IPS-NIHi7 (cell line): Measurements from ENCODE around the gene LST1.
"Not testable (repeated sequence)": the region's sequence is repeated elsewhere in the genome, so short reads cannot be mapped to it uniquely, and the experiment has no call there.

ENCODE experiments used
- DNase-seq: peaks from one replicate; pipeline ENCODE4 v3.0.0; 2012; ENCODE audit warnings: mixed read lengths; ENCODE audit errors: extremely low spot score

LST1 gene

DNA sequence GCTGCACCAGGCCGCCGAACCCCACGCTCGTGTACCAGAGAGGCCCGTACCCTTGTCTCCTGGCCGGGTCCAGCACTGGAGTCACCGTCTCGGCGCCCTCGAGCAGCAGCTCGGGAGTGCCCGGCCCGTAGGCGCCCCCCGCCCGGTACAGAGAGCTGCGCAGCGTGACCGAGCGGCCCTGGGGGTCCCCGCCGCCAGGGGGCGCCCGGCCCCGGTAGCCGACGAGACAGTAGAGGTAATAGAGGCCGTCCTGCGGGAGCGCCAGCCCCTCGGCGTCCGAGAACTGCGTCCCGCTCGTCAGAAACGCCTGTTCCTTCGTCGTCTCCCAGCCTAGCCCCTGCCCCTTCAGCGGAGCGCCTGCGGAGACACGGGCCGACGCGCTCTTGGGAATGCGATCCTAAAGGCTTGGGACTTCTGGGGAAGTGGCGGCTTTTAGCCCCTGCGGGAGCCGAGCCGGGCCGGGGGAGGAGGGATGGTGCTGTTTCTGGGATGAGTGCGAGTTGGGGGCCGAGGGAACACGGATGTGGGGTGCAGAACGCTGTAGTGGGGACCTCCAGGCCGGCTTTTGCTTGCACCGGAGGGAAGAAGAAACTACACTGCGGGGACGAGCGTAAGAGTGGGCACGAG, 5.2 kb upstream of the LST1 start:
- peak; percentile 91 for DNase-seq

DNA sequence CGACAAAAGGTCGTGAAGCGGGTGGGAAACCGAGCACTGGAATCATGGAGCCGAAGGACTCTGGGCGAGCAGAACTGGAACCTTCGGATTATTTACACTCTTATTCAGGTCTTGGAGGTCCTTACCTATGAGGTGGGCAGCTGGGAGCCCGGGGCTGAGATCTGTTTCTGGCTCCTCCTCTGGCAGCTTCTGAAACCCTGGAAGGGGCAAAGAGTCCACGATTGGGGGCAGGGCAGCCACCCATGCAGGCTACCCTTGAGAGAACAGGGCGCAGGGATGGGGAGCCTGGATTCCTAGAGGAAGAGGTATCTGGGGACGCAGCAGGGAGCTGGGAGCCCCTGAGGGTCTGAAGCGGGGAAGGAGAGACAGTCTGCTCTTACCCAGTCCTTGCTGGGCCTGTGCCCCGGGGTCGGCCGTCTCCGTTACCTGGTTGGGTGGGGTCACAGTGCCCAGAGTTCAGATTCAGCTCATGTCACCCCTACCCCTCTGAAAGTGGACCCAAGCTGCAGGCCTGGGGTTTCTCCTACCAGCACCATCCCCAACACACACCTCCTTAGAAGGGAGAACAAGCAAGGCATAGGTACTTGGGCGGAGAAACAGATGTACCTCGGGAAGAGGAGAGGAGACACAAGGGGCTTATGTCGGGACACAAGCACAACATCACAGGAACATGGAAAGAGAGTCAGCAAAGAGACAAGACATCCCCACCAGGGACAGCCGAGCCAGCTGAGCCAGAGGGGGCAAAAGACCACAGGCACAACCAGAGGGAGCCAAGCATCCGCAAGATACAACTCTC, 4.4 kb upstream of the LST1 start:
- DNase-seq, result no peak

DNA sequence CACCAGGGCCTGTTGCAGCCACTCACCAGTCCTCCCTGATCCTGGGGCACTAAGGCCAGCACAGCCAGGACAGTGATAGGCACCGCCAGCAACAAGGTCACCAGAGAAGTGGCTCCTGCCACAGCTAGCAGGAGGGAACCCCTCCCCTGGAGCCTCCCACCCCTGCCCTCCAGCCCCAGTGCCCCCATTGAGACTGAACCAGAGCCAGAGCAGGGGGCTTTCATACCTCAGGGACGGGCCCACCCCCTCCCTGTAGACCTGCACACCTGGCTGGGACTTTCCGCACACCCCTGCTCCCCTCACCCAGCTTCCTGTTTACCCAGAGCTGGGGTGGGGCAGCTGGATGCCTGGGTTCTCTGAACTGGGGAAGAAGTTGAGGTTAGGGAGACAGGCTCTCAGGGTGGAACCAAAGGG, 3.8 kb upstream of the LST1 start, which contains the start of gene LTB:
Gene LTB, minus strand, starts transcription at position 195 of the 414 bp plus-strand sequence. Its CDS starts 7 bp downstream, at position 188.
- no peak for DNase-seq

DNA sequence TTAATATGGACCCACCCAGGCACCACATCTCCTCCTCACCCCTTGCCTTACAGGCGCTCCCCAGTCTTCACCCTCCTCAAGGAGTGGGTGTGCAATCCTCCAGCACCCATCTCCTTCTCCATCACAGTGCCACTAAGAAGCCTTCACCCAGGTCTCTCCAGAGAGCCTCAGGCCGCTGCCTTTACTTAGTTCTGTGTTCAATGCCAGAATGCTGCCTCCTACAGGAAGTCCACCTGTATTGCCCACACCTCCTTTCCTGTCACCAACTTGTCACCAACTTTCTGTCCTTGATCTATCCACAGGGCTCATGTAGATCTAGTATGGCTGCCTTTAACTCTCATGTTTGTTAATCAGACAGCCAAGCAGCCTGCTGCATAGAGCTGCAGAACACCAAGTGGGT, 586 bp upstream of the LST1 start:
- peak; percentile 70 for DNase-seq

DNA sequence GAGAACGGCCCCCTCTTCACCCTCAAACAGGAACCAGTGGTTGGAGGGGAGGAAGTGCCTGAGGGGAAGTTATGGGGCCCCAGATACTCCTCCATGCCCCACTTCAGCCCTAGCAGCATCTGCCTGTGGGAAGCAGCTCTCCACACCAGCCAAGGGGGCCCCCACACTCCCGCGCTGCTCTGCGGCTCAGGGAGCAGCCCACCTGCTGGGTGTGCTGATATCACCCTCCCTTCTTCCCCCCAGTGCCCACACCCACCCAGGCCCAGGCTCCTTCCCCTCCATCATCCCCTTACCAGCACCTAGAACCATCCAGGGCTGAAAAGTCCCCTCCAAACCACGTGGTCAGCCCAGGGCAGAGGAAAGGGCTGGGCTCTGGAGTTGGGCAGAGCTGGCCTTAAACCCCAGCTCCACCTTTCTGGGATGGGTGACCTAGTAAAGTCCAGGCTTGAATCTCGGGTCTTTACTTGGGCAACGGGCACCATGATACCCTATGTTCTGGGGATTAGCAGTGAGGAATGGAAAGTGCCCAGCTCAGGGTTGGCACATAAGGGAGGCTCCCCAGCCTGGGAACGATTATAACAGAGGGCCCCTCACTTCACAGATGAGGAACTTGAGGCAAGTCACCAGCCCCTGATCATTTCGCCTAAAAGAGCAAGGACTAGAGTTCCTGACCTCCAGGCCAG, 663 bp downstream of the LST1 start:
- no peak for DNase-seq

DNA sequence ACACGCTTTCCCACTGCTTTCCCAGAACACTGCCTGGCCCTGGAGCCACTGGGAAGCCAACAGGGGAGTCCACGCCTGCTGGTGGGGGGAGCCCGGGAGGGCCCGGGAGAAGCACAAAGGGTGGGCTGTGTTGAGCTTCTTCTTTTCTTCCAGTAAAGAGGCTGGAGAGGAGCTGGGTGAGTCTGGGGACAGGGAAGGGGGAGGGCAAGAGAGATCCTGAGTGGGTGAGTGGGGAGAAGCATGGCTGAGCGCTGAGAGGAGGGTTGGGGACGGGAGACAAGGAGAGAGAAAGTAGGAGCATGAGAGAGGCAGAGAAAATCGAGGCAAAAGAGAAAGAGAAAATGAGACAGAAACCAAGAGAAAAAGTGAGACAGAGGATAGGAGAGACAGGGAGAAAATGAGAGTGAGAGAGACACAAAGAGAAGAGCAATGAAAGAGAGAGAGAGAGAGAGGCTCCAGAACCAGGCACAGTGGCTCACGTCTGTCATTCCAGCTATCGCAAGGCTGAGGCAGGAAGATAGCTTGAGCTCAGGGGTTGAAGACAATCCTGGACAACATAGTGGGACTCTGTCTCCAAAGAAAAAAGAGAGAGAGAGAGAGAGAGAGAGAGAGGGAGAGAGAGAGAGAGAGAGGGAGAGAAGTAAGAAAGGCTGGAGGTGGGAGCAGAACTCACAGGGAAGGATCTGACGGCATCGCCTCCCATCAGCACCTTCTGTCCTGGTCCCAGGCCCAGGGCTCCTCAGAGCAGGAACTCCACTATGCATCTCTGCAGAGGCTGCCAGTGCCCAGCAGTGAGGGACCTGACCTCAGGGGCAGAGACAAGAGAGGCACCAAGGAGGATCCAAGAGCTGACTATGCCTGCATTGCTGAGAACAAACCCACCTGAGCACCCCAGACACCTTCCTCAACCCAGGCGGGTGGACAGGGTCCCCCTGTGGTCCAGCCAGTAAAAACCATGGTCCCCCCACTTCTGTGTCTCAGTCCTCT, 2.0 kb downstream of the LST1 start:
- DNase-seq, result no peak

DNA sequence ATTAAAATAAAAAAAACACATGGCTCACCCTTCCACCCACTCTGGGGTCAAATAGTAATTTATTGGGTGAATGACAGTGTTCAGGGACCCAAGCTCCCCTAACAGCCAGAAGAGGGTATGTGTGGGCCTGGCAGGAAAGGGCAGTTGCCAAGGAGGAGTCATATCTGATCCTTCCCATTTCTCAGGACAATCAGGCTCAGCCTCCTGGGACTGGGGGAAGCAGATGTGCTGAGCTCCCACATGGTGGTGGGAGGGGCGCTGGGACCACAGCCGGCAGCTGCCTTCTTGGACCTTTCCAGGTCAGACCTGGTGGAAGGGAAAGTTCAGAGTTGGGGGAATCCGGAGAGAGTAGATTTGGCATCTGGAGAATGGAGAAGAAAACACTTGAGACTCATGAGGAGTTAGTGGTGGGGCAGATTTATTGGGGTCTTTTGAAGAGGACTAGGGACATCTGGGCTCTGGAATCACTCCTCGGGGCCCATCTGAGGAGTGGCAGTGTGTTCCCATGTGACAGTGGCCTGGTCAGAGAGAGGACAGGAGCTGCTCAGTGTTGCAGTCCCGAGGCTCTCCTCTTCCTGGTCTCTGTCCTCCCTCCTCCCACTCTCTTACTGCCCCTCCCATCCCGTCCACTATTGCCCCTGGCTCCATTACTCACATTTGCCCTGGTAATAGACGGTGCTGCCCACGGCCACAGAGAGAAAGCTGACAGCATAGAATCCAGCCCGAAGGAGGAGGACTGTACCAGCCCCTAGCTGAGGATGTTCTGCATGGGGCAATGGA, 3.0 kb downstream of the LST1 start:
- DNase-seq, result no peak

DNA sequence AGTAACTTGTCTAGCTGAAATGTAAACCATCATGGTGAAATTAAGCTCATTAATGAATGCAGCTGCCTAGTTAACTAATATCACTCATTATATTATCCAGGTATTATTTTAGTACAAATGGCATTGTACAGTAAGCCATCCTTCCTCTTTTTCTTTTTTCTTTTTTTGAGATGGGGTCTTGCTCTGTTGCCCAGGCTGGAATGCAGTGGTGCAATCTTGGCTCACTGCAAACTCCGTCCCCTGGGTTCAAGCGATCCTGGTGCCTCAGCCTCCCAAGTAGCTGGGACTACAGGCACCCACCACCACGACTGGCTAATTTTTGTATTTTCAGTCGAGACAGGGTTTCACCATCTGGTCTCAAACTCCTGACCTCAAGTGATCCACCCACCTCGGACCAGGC, 4.6 kb downstream of the LST1 start:
- DNase-seq, result not testable (repeated sequence)

DNA sequence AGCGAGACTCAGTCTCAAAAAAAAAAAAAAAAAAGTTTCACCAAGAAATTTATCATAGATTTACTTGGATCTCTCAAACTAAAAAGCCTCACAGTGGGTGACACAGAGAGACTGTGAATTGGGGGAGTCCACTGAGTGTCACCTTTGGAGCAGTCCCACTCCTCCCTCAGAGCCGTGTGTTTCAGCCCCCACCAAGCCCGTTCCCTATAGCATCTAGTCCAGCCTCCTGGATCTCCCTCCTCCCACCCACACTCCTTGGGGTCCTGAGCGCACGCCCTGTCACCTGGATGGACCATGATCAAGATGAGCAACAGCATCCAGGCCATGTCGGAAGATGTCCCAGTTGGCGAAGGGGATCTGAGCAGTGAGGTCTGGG, 6.3 kb downstream of the LST1 start:
- no peak for DNase-seq

DNA sequence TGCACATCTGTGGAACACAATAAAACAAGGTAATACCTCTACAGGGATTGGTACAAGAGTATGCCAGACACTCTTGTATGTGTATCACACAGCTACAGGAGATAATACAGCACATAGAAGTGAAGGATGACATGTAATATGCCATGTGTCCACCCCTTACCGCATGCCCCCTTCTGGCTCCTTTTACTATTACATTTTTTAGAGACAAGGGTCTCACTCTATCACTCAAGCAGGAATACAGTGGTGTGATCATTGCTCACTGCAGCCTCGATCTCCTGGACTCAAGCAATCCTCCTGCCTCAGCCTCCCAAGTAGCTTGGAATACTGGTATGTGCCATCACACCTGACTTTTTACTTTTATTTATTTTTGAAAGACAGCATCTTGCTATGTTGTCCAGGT, 10.9 kb downstream of the LST1 start:
- no peak for DNase-seq

DNA sequence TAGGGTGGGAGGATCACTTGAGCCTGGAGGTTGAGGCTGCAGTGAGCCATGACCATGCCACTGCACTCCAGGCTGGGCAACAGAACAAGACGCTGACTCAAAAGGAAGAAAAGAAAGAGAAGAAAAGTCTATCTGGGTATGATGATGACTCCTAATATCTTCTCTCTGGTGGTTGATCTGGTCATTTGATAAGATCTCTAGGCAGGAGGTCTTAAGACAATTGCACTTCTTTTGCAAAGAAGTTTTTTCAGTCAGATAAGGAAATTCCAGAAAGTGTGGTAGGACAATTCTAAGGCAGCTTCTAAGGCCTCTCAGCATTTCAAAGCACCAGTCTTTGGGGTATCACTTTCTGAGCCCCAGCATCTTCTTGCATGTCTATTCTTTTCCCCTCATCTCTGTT, 21.2 kb downstream of the LST1 start:
- DNase-seq, result no peak

DNA sequence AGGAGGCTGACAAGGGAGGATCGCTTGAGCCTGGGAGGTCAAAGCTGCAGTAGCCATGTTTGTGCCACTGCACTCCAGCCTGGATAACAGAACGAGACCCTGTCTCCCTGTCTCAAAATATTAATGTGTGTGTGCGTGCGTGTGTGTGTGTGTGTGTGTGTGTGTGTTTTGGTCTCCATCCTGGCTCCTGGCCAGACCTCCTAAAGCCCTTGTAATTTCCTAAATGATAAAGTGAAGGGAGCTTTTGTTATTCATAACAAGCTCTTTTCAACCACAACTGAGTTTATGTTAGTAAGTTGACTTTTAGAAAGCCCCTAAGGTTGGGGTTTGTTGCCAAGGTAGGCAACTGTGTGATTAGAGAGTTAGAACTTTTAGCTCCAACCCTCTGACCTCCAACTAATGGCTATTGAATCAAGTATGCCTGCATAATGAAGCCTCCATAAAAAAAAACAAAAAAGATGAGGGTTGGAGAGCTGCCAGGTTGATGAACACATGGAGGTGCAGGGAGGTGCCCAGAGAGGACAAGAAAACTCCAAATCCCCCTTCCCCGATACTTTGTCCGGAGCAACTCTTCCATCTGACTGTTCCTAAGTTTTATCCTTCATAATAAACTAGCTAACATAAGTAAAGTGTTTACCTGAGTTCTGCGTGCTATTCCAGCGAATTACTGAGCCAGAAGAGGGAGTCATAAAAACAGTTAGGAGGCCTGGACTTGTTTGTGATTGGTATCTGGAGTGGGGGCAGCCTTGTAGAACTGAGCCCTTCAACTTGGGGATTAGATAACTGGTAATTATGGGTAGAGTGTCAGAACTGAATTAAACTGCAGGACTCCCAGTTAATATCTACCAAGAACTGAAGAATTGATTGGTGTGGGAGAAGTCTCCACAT, 23.7 kb downstream of the LST1 start:
- DNase-seq, result no peak

DNA sequence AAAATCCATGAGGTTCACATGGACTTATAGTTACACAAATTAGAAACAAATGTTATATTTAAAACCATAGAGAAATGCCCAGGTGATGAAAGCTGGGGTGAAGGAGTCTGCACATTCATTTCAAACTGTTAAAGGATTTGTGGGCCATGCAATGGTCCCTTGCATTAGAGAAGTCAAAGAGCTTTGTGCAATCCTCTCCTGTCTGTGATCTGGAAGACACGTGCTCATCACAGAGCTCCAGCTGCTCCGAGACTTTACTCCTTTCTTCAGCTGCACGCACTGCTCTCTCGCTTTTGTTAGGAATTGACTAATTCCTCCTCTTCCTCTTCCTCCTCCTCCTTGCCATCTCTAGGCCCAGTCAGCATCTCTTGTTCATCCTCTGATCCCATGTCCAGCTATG, 24.9 kb downstream of the LST1 start:
- DNase-seq, result no peak

DNA sequence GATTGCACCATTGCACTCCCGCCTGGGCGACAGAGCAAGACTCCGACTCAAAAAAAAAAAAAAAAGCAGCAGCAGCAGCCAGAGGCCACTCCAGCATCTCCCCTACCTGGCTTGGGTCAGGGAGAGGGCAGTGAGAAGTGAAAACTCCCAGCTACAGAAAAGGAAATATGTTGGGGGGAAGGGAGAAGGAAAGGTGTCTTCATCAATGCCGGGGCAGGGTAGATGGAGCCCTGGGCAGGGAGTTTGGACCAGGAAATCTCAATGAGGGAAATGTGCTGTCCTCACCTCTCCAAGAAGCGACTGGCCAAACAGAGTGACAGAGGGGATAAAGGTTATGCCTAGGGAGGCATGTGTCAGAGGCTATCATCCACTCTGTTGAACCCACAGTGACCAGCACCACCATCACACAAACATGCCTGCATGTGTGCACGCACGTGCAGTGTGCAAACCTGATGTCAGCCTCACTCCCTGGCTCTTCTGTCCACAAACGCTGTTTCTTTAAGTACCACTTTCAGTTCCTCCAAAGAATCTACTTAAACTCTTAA, 28.1 kb downstream of the LST1 start:
- DNase-seq, result no peak

DNA sequence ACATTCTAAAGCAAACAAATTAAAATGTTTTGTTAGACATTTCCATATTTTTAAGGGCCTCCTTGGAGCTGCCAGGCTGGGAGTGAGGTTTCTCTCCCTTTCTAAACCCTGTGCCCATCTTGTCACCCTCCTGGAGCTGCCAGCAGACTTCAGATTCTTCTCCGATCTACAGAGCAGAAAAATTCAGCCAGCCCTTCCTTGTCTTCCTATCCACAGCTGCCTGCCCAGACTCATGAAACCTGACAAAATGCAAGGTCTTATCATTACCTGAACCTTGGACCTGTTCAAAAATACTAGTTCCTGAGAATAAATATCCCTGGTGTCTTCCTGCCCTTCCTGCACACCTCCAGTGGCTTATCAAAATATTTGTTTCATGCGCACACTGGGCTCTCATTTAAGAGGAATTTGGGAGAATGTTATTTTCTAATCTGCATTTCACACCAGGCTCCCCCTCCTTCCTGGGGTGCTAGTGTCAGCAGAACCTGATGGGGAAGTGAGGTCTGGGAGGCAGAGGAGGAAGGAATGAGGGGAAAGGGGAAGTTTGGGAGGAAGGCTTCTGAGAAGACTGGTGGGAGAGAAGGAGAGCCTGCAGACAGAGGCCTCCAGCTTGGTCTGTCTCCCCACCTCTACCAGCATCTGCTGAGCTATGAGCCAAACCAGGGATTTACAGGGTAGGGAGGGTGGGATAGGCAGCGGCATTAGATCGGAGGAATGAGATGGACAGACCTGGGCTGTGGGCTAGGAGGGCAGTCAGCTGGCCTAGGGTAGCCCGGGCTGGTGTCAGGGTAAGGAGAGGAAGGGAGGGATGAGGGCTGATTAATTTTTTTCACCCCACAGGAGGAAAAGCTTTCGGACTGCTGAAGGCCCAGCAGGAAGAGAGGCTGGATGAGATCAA, 28.9 kb downstream of the LST1 start, which contains the start of gene AIF1:
Gene AIF1, plus strand, starts transcription at position 551 of the 895 bp plus-strand sequence. Its CDS starts 96 bp downstream, at position 647.
- DNase-seq, result no peak

DNA sequence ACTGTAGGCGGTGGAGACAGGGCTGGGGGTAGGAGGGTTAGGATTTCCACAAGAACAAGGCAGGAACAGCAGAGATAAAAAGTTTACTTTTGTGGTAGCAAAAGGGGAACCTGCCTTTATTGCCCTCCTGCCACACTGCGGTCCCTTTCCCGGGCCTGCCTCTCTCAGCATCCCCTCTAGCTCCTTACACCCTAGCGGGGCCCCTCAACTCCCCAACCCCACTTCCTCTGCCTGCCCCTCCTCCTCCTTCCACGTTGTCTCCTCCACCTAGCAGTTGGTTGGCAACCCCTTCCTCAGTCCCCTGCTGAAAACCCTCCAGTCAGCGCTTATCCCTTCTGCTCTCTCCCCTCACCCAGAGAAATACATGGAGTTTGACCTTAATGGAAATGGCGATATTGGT, 29.7 kb downstream of the LST1 start:
- no peak for DNase-seq

DNA sequence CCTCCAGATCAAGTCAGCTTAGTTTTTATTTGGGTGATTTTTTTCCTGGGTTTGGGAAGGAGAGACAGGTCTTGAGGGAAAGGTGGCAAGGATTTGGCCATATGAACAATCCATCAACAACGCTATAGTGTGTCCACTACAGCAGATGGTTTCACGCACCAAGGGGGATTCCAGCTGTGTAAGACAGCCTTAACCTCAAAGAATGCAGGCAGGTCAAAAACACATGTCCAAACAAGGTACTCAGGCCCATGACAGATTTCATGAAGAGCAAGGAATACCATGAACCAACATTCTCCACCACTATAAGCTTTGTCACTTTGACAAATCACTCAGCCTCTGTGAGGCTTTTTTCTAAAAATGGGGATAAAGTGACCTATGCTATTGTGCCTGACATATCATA, 30.9 kb downstream of the LST1 start:
- no peak for DNase-seq

DNA sequence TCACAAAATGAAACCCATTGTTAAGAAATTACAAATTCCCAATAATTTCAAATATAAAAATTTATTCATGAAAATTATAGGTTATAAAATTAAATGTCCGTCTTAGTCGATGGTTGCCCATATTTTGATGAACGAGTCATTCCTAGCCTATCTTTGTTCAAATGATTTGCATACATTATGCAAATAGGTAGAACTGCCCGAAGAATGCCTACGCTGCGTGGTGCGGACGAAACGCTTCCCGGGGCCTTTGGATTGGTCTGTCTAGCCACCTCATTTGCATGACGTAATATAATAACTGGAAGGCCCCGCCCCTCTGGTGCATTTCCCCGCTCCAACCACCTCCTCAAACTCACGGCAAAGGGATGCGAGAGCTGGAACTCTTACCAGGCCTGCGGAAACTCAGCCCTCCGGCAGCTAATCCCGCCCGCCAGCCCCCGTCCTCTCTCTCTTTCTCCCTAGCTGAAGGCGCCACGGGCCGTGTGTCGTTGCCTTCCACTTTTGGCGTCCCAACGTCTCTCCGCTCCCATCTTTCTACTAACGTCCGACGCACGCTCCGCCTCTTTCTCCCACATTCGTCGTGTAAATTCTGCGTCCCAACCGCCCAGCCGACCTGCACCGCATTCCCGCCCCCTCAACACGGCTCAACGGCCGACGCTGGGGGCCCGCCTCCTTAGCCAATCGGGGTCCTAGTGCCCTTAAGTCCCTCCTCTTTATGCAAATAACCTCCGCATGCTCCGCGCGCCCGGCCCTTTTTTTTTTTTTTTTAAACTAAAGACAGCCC, 33.9 kb downstream of the LST1 start:
- peak; percentile 91 for DNase-seq
